DND-41 (cell line): ENCODE data around the gene SPEG.

Source experiments
- ATAC-seq: fragments of 200-7000 bp; cut with Tn5 transposase; 3 replicates; pipeline ENCODE4 v1.9.1; 2021; ENCODE audit warnings: low read depth; ENCODE audit not compliant: insufficient read depth
- DNase-seq: peaks from one replicate; pipeline ENCODE4 v3.0.0-alpha.2; 2020
- H2AFZ ChIP-seq: 2 replicates; pipeline ENCODE4 v1.6.0; 2012; ENCODE audit warnings: low read depth, low read length
- H3K27ac ChIP-seq: 2 replicates; pipeline ENCODE4 v1.5.1; 2012; ENCODE audit warnings: low read length, inconsistent platforms
- H3K27me3 ChIP-seq: fragments of 200-600 bp; sonication (generic); 2 replicates; pipeline ENCODE4 v1.6.0; 2012; ENCODE audit warnings: low read length, mild to moderate bottlenecking, inconsistent platforms; ENCODE audit not compliant: insufficient read depth, poor library complexity
- H3K36me3 ChIP-seq: 2 replicates; pipeline ENCODE4 v1.5.1; 2012; ENCODE audit warnings: low read length, inconsistent platforms; ENCODE audit not compliant: insufficient read depth
- H3K4me1 ChIP-seq: 2 replicates; pipeline ENCODE4 v1.5.1; 2012; ENCODE audit warnings: mild to moderate bottlenecking, low read length; ENCODE audit not compliant: insufficient read depth
- H3K4me2 ChIP-seq: 2 replicates; pipeline ENCODE4 v1.6.0; 2012; ENCODE audit warnings: mild to moderate bottlenecking, moderate library complexity, low read length, inconsistent platforms; ENCODE audit not compliant: insufficient read depth
- H3K4me3 ChIP-seq, 2 experiments: fragments of 200-600 bp in 1 of 2; shearing (Covaris generic) in 1 of 2; 2 replicates each; pipeline ENCODE4 v1.5.1; 2012 to 2016; ENCODE audit warnings: inconsistent platforms in 2 of 2, low read length in 2 of 2, mild to moderate bottlenecking in 2 of 2, low read depth in 1 of 2, moderate library complexity in 1 of 2
- H3K79me2 ChIP-seq: 2 replicates; pipeline ENCODE4 v1.6.0; 2012; ENCODE audit warnings: low read length, inconsistent platforms; ENCODE audit not compliant: insufficient read depth
- H3K9ac ChIP-seq: 2 replicates; pipeline ENCODE4 v1.6.0; 2012; ENCODE audit warnings: low read depth, mild to moderate bottlenecking, inconsistent platforms, low read length, moderate library complexity
- H3K9me3 ChIP-seq: 2 replicates; pipeline ENCODE4 v1.5.1; 2012; ENCODE audit warnings: low read length, moderate library complexity, mild to moderate bottlenecking, inconsistent platforms; ENCODE audit not compliant: insufficient read depth, severe bottlenecking
- H4K20me1 ChIP-seq: 2 replicates; pipeline ENCODE4 v1.6.0; 2012; ENCODE audit warnings: low read length; ENCODE audit not compliant: insufficient read depth
- EZH2 ChIP-seq: IDR thresholded peaks from 3 replicates; pipeline ENCODE4 v1.6.1; 2012; ENCODE audit warnings: borderline replicate concordance, low read depth, mild to moderate bottlenecking, moderate library complexity, low read length, inconsistent platforms; ENCODE audit not compliant: severe bottlenecking
- TF ChIP-seq, protein P1 (sequence below): IDR thresholded peaks from 2 replicates; pipeline ENCODE4 v1.5.1; 2012; ENCODE audit warnings: borderline replicate concordance, low read length, moderate library complexity, mild to moderate bottlenecking; ENCODE audit not compliant: poor library complexity, severe bottlenecking; ENCODE audit errors: extremely low read depth

Gene SPEG

DNA sequence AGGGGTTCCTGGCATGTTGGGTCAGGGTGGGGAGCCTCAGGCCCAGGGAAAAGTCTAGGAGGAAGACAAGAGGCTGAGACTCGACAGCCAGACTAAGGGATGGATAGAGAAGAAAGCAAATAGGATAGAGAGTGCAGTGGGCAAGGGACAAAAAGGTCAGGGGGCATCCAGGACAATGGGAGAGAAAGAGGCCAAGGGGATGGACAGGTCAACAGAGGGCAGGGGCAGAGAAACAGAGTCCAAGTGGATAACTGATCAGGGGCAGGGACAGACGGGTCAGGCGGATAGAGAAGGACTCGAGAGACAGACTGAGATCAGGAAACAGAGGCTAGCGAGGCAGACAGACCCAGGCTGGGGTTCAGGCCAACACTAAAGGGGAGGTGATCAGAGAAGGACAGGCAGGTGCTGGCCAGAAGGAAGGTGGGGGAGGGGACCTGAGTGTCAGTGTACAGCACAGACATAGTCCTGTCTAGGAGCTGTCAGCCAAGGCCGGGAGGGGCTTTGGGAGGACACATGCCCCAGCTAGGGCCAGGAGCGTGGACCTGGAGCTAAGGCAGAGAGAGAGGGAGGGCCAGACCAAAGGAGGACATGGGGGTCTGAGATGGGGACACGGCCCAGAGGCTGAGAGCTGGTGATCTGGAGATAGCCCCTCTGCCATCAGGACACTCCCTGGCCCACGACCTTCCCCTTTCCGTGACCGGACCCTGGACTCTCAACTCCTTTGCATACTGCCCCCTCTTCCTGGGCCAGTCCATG is 91.9 kb downstream of the SPEG start:
- no peaks in the 10 kb centered on the region for H3K36me3 ChIP-seq
- ATAC-seq = no peak
- peaks cover 2% of the 10 kb centered on the region for H3K4me1 ChIP-seq
- H3K4me3 ChIP-seq = no peak overlapping the region
- no peak overlapping the region for H3K4me2 ChIP-seq
- TF ChIP-seq, protein P1, sequence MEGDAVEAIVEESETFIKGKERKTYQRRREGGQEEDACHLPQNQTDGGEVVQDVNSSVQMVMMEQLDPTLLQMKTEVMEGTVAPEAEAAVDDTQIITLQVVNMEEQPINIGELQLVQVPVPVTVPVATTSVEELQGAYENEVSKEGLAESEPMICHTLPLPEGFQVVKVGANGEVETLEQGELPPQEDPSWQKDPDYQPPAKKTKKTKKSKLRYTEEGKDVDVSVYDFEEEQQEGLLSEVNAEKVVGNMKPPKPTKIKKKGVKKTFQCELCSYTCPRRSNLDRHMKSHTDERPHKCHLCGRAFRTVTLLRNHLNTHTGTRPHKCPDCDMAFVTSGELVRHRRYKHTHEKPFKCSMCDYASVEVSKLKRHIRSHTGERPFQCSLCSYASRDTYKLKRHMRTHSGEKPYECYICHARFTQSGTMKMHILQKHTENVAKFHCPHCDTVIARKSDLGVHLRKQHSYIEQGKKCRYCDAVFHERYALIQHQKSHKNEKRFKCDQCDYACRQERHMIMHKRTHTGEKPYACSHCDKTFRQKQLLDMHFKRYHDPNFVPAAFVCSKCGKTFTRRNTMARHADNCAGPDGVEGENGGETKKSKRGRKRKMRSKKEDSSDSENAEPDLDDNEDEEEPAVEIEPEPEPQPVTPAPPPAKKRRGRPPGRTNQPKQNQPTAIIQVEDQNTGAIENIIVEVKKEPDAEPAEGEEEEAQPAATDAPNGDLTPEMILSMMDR = no peak
- TF ChIP-seq EZH2 = no peak
- H3K9ac ChIP-seq = no peak overlapping the region
- no peaks in the 10 kb centered on the region for H3K9me3 ChIP-seq
- H2AFZ ChIP-seq = no peak overlapping the region
- H3K79me2 ChIP-seq = no peaks in the 10 kb centered on the region
- H3K27ac ChIP-seq = no peak overlapping the region
- peaks cover 43% of the 10 kb centered on the region for H3K27me3 ChIP-seq
- H4K20me1 ChIP-seq = peaks cover 13% of the 10 kb centered on the region
- DNase-seq = no peak

DNA sequence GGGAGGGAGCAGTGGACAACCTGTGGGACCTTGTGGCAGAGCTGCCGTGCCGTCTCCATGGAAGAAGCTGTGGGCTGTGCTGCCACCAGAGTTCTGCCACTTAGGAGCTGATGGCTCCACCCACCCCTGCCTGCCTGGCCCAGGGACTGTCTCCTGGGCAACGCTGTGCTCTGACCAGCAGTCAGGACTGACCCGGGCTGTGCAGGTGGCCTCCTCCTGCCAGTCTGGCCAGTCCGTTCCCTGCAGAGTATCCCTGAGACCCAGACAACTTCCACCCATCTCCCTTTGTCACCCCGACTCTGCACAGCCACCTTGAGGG is 92.4 kb downstream of the SPEG start:
- DNase-seq (no peak), ATAC-seq (no peak)
- Histone ChIP-seq H3K9ac (no peak overlapping the region), H4K20me1 (peaks cover 13% of the 10 kb centered on the region), H3K27ac (no peak overlapping the region), H2AFZ (no peak overlapping the region), H3K4me1 (no peaks in the 10 kb centered on the region), H3K36me3 (no peaks in the 10 kb centered on the region), H3K4me2 (no peak overlapping the region), H3K27me3 (peaks cover 39% of the 10 kb centered on the region), H3K79me2 (no peaks in the 10 kb centered on the region), H3K4me3 (no peak overlapping the region), H3K9me3 (no peaks in the 10 kb centered on the region)
- TF ChIP-seq, protein P1 = no peak
- TF ChIP-seq EZH2 = no peak

DNA sequence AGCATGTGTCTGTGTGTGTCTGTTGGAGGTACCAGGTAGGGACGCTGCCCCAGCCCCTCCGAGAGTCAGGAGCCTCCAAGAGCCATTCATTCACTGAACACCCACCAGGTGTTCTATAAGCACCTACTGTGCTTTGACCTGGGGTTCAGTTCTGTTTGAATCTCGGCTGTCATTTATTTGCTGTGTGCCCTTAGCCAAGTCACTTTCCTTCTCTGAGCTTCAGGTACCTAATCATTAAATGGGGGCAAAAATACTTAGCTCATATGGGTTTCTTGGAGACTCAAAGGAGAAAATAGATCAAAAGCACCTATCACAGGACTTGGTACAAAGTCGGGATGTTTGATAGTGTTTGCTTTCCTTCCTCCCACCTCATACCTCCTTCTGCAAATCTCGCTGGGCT is 92.8 kb downstream of the SPEG start:
- ATAC-seq (no peak), DNase-seq (no peak)
- TF ChIP-seq, protein P1 = no peak
- no peak for TF ChIP-seq EZH2
- no peak overlapping the region for H3K9ac ChIP-seq
- H3K27ac ChIP-seq = no peak overlapping the region
- H2AFZ ChIP-seq = no peak overlapping the region
- no peak overlapping the region for H3K4me2 ChIP-seq
- H4K20me1 ChIP-seq = peaks cover 13% of the 10 kb centered on the region
- no peaks in the 10 kb centered on the region for H3K4me1 ChIP-seq
- H3K27me3 ChIP-seq = peaks cover 42% of the 10 kb centered on the region
- H3K9me3 ChIP-seq = no peaks in the 10 kb centered on the region
- H3K4me3 ChIP-seq = no peak overlapping the region
- H3K36me3 ChIP-seq = no peaks in the 10 kb centered on the region
- no peaks in the 10 kb centered on the region for H3K79me2 ChIP-seq
